GM19463 (cell line): ENCODE measurements around the gene NUB1.

Experiments used
- ATAC-seq: cut with Tn5 transposase; IDR thresholded peaks from one replicate; pipeline ENCODE4 v1.9.1; 2021; ENCODE audit warnings: mild to moderate bottlenecking, moderate library complexity; ENCODE audit not compliant: unreplicated experiment

The NUB1 gene

DNA sequence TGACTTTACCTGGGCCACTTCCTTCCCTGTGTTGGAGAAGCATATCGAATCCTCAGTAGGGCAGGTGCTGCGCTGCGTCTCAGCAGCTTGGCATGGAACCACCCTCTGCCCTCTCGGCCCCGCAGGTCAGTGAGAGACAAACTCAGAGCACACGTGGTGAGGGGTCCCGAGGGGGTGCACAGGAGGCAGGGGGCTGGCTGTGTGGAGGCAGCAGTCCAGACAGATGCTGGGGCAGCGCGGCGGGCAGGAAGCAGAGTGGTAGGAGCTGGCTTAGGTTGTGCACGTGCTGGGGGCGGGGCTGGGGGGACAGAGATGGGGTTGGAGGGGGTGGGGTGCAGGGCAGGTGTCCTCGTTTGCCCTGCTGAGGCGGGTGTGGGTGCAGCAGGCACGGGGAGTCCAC, 33.1 kb downstream of the NUB1 start:
- no peak for ATAC-seq

- ATAC-seq, result no peak
These were observed 34.1 kb downstream of the NUB1 start for GRCh38 chr7:151375530-151376217.

DNA sequence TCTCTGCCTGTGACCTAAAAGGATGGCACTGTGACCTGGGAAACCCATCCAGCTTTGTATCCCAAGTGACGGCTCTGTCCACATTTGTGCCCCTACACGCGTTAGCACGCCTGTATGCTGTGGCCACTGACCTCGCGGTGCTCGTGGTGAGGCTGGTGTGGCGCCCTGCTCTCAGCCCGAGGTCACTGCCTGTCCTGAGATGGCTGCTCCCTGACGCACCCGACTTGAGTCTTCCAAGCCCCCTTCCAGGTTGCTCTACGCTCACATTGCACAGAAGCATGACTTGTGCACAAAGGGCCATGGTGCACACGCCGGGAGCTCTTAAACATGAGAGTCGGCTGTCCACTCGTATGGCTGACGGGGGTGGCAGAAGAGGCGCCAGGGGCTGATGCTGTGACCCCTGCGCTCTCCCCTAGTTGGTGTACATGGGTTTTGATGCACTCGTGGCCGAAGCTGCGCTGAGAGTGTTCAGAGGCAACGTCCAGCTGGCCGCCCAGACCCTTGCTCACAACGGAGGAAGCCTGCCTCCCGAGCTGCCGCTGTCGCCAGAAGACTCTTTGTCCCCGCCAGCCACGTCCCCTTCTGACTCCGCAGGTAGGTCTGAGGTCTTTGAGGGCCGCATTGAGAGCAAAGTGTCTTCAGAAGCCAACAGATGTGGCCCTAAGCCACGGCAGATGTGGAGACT, 34.7 kb downstream of the NUB1 start:
- no peak for ATAC-seq

GRCh38 chr7:151377406-151377805, 35.8 kb downstream of the NUB1 start:
- ATAC-seq, result no peak

GRCh38 chr7:151378011-151378410, 36.4 kb downstream of the NUB1 start:
- no peak for ATAC-seq

DNA sequence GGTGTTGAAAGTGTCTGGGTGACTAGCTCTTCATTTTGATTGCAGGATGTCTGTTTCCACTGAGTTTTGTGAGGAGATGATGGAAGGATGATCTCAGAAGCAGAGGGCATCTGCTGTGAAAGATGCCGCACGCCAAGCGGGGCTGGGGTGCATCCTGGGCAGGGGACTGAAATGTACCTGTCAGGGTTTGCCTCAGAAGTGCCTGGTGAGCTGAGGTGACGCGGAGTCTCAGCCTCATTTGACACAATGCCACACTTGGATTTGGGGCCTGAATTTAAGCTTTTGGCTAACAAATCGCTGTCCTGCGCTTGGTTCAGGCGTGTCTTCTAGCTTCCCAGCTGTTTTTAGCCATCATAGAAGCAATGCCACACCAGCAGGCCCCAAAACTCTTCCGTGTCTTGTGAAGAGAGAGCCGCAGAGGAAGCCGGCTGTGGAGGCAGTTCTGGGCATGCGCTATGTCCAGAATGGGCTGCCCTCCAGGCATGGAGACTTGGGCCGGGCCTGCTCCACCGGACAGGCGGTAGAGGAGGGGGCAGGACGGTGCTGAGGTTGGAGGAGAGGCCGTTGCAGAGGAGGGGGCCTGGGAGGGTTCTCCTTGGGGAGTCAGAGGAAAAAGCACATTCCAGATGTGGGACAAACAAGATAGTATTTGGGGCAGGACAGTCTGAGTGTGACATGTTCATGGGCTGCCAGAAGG, 37.0 kb downstream of the NUB1 start:
- no peak for ATAC-seq

GRCh38 chr7:151379193-151379520, 37.5 kb downstream of the NUB1 start:
- no peak for ATAC-seq

DNA sequence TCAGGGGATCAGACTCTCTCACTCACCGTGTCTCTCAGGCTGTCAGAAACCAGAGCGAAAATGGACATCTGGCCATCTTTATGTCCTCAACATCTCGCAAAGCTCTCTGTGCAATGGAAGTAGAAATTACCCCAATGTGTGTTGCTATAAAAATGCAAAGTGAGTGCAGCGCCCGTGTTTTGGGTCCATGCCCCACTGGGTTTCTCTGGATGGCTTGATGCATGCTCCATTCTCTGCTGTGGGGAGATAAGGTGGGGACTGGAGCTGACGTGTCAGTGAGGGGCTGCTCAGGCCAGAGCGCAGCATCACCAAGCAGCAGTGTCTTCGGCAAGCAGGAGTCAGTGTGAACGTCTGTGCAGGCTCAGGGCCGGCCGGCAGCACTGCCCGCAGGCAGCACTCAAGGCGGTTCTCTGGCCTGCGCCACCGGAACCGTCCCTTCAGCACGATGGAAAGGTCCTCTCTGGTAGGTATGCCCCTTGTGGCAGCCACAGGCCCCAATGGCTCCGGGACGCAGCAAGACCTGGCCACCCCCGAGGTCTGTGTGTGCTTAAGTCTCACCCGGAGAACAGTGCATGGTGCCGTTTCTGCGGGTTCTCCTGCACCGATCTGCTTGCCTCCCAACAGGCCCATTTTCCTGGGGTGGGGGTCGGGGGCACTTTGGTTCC, 38.1 kb downstream of the NUB1 start:
- no peak for ATAC-seq

DNA sequence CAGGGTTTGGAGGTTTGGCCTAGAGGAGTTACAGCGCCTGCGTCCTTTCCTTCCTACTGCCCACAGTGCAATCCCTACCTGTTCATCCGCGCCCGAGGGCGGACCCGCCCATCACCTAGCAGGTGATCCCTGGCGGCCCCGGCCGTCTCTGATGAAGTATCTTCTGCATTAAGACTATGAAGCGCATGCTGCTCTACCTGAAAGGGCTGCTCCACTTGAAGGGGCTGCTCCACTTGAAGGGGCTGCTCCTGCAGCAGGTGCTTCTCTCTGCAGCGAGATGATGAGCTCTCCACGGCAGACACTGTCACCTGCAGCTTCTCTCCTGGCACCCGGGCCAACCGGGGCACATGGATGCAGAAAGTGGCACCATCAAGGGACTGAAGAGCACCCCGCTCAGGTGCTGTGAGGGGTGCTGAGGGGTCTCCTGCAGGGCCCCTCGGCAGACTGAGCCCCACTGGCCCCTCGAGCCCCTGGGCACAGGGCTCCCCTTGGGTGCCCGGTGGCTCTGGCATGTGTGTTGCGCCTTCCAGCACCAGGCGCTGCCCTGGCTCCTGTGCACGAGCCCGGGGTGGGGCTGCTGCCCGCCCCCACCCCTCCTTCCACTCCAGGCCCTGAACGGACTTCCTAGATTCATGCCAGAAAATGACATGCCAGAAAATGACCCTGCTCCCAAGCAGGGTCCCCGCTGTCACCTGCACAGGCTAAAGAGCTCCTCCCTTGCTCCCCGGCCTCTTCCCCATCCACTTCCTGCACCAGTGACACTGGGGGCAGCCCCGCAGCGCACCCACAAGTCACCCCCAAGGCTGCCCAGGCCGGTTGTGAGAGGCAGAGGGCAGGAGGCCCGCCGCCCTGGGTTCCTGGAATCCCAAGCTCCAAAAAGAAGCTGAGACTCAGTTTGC, 38.8 kb downstream of the NUB1 start:
- ATAC-seq, result no peak

DNA sequence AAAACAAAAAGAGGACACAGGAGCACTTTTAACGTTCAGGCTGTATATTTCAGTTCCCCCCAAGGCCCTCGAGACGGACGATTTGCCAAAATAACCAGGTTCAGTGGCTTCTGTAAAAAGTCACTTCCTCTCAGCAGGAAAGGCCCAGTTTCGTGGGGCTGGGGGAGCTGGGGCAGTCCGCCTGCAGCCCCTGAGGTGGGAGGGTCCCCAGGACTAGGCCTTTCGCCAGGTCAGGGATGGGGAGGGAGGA, 39.4 kb downstream of the NUB1 start:
- ATAC-seq, result no peak

GRCh38 chr7:151381348-151382078, 39.9 kb downstream of the NUB1 start:
- ATAC-seq, result no peak

DNA sequence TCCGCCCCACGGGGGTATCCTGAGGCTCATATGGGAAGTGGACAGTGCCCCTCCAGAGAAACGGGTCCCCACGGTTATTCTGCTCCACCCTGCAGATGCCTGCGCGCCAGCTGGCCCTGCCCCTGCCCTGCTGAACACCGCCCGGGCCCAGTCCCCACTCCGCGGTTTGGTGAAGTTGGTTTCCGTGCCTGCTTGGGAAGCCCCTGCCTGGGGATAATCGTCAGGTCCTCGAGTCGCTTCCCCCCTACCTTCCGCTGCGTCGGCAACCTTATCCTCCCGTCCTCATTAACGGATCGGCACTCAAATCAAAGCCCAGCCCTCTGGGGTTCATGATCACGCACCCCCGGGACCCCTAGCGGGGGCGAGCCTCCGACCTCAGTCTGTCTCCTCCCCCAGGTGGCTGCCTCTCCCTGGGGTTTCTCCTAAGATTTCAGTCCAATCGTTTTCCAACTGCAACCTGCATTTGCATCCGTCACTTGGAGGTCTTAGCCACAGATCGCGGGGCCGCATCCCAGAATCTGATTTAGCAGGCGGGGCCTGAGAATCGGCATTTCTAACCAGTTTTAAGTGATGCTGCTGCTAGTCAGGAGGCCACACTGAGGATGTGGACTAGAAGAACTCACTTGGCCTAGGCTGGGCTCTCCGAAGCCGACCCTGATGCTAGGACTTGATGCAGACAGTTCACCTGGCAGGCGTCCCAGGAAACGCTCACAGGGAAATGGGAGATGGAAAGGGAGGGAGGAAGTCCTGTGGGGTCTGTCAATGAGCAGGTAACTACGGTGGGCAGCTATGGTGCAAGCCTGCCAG, 40.7 kb downstream of the NUB1 start:
- no peak for ATAC-seq

- ATAC-seq, result no peak
These were observed 42.2 kb downstream of the NUB1 start for GRCh38 chr7:151383638-151384351.

- ATAC-seq, result no peak
These were observed 42.7 kb downstream of the NUB1 start for GRCh38 chr7:151384352-151384697.

DNA sequence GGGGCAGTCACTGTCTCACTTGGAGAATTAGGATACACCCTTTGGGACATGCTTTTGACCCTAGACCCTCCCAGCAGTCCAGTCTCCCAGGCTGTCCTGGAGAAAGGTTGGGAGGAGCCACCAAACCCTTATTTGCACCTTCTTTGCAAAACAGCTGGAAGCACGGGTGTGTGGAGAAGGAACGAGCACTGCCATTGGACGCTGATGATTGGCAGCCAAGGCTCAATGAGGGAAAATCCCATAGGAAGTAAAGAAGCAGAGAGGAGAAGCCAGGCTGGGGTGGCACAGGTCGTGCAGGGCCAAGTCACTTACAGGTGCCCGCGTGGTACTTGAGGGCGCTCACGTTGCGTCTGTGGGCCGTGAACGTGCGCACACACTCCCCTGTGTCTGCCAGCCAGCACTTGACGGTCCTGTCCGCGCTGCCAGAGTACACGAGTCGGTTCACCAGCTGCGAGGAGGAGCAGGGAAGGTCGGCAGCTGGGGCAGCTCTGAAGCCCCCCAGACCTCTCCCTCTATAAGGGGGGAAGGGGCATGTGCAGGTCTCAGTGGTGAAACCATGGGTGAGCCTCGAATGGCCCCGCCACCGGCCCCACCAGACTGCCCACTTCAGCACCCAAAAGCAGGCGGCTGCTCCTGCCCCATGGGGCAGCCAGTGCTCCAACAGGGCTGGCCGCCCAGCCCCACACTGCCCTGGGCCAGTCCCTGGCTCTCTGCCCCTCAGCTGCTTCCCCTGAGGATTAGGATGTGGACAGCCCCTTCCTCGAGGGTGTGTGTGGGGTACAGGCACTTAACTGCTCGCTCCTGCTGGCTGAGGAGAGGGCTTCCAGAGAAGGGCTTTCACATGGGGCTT, 43.4 kb downstream of the NUB1 start:
- ATAC-seq, result no peak

- ATAC-seq, result no peak
These were observed 44.2 kb downstream of the NUB1 start for GRCh38 chr7:151385626-151386300.

DNA sequence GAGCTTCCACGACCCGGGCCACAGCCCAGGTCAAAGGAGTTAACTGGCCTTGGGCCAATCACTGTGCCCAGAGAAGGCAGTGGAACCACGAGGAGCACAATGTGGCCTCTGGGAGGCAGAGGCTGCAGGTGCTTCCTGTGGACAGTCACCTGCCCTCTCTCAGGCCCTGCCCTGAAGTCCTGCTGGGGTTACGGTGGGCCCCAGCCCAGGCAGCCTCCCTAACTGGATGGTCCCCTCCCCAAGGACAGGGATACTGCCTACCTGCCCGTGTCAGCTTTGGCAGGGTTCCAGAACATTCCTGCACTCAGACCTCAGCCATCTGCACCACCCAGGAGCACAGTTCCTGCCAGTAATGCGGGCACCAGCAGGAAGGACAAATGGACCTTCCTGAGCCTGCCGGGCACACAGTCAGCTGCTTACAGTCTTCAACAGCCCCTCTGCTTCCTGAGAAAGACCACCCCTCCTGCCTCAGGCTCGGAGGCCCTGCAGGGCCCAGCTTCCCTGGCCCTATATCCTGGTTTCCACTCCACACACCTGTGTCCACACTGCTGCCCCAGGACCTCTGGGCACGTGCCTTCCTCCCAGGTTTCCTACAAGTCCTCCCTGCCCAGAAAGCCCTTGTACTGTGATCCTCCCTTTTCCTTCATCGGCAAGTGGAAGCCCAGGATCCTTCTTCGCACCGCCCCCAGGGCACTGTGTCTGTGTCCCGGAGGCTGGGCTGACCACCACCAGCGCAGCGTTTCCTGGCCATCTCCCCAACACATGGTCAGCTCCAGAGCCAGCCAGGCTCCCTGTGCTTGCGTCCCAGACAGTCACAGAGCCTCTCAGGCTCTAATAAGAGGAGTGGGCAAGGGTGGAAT, 44.9 kb downstream of the NUB1 start:
- ATAC-seq, result no peak
